ENCODE measurements around the gene RGS2.

The RGS2 gene

DNA sequence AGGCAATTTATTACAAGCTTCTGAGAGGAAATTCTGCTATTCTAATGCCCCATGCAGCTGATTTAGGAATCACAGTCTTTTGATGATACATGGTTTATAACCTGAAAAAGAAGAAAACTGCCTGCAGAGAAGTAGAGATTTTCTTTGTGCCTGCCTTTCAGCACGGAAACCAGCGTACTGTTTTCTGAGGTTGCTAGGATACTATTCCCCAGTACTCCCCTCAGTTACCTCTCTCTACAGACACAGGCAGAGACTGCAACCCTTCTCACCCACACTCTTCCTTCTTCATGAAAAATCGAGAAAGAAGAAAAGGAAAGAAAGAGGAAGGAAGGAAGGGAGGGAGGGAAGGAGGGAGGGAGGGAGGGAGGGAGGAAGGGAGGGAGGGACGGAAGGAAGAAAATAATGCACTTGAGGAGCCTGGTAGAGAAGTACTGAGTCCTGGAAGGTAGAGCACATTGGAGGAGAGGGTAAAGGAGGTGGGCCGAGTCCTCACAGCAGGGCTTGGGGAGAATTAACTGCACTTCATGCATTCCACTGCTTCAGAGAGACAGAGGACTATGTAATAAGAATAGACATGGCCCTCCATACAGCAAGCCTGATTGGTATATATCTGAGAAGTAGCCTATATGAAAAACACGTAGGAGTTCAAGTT lies 21.9 kb downstream of the RGS2 start:
- no peak for DNase-seq (ENCODE audit: low read depth in 2 of 2)

DNA sequence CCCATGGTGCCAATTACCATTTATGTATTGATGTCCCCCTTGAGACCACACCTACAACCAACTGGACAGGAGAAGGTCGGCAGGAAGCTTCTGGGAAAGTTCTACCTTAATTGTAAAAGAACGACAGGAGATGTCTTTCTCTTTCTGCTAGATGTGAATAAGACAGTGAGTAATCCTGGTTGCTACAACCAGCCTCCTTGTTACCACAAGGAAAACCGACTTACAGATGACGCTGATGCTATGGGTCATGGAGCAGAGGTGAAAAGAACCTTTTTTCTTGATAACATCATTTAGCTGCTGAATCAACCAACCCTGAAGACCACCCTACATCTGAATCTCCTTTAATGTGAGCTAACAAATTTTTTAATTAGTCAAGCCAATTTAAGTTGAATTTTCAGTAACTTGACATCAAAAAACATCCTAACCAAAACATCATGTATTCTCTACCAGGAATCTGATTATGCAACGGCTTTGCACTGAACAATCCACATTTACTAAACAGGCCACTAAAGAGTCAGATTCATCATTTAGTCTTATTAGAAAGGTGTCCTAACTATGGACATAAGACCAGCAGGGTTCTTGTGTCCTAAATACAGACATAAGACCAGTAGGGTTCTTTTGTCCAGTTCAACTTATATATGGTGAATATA lies 23.0 kb downstream of the RGS2 start:
- DNase-seq (ENCODE audit: low read depth in 2 of 2): no peak

DNA sequence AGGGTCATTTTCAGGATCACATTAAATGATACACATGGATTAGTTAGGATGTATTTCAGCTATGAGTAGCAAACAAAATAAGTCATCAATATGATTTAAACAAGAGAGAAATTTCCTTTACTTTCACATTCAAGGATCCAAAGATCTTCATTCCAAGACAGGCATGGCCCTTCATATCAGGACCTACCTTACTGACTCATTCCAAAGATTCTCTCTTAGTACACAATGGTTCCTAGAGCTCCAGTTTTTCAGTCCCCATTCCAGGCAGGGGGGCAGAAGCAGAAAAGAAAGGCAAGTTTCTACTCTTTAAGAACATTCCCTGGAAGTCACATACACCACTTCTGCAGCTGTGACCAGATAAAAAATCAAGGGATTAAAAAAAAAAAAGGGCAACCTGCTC lies 23.7 kb downstream of the RGS2 start:
- DNase-seq (ENCODE audit: low read depth in 2 of 2): no peak

DNA sequence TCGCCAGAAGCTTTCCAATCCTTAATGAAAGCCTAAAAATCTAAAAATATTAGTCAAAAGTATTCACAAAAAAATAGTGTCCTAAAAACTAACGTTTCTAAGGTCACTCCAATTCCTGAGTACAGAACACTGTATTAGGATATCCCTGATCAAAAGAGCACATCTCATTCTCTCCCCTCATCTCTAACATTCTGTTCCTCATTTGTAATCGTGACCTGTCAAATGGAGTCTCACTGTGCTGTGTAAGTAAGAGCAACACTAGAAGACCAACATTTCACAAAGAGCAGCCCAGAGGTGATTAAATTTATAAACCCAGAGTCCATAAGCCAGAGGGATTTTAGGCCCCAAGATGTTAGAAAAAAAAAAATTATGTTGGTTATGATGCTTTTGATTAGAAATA lies 26.3 kb downstream of the RGS2 start:
- no peak for DNase-seq (ENCODE audit: low read depth in 2 of 2)

DNA sequence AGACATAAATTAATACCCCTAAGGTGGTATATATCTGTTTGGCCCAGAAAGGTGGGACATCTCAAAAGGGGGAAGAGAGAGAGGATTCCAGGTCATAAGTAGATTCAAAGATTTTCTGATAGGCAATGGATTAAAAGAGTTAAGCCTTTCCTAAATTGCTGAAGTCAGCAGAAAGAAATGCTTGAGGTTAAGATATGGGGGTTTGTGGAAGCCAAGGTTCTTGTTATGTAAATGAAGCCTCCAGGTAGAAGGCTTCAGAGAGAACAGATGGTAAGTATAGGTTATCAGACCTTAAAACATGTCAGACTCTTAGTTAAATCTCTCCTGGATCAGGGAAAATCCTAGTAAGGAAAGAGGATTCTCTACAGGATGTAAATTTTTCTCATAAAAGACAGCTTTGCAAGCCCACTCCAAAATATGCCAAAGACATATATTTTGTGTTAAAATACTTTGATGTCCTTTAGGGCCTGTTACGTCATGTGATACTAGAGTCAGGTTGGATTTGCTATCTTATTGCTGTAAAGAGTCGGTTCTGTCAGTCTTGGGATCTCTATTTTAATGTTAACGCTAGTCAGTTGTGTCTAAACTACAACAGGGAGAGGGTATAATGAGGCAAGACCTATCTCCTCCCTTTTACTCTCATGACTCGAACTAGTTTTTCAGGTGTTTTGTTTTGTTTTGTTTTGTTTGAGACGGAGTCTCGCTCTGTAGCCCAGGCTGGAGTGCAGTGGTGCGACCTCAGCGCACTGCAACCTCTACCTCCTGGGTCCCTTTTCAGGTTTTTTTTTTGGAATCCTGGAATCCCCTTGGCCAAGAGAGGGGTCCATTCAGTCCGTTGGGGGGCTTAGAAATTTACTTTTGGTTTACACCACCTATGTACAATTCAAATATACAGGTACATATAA lies 30.6 kb downstream of the RGS2 start:
- DNase-seq (ENCODE audit: low read depth in 2 of 2): no peak

DNA sequence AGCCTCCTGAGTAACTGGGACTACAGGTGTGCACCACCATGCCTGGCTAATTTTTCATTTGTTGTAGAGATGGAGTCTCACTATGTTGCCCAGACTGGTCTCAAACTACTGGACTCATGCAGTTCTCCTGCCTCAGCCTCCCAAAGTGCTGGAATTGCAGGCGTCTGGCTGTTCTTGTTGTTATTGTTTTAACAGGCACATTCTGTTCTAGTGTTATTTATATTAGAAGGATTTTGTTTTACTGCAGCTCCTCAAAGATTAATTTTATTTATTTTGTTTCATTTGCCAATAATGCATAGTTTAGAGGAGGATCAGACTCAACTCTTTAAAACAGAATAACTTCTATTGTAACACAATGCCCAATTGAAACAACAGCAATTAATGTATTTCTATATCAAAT lies 35.5 kb downstream of the RGS2 start:
- DNase-seq (ENCODE audit: low read depth in 2 of 2): no peak

DNA sequence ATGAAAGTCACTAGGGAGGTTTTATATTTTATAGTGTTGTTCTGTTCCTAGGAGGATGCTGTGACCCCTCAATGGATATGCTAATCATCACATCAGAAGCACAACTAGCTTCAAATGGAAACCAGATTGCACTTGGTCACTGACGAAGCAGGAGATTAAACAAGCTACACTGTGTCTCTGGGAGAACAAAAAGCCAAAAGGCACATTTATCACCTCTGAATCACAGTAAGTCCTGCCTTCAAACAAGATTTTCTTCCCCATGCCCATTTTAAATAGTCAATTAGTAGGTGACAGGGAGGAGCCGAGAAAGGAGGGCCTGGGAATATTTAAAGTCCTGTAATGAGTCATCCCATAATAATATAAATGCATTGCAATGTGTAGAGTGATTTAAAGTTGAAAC lies 38.1 kb downstream of the RGS2 start:
- DNase-seq (ENCODE audit: low read depth in 2 of 2): no peak

DNA sequence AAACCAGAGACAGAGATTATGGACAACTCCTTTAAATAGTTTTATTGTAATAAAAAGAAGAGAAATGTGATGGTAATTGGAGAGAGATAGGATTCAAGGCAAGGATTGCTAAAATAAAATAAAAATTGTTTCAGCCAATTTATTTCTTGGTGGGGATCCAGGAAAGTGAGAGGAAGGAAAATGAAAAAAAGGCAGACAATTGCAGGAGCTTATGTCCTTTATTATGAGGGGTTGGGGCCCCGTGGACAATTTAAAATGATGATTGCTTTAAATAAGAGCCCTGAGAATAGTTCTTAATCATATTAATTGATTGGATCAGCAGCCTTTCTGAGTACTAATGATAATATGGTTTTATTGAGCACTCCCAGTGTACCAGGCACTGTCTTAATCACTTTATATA lies 40.2 kb downstream of the RGS2 start:
- no peak for DNase-seq (ENCODE audit: low read depth in 2 of 2)

DNA sequence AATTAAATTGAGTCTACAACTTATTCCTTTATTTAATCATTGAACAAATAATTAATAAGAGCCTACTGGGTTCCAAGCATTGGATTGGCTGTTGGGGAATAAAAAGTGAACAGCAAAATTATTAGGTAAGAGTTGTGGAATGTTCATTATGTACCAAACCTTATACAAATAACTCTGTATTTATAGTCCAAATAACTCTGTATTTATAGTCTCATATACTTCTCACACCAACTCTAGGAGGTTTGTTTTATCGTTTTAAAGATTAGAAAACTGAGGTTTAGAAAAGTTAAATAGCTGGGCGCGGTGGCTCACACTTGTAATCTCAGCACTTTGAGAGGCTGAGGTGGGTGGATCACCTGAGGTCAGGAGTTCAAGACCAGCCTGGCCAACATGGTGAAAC lies 40.6 kb downstream of the RGS2 start:
- no peak for DNase-seq (ENCODE audit: low read depth in 2 of 2)

DNA sequence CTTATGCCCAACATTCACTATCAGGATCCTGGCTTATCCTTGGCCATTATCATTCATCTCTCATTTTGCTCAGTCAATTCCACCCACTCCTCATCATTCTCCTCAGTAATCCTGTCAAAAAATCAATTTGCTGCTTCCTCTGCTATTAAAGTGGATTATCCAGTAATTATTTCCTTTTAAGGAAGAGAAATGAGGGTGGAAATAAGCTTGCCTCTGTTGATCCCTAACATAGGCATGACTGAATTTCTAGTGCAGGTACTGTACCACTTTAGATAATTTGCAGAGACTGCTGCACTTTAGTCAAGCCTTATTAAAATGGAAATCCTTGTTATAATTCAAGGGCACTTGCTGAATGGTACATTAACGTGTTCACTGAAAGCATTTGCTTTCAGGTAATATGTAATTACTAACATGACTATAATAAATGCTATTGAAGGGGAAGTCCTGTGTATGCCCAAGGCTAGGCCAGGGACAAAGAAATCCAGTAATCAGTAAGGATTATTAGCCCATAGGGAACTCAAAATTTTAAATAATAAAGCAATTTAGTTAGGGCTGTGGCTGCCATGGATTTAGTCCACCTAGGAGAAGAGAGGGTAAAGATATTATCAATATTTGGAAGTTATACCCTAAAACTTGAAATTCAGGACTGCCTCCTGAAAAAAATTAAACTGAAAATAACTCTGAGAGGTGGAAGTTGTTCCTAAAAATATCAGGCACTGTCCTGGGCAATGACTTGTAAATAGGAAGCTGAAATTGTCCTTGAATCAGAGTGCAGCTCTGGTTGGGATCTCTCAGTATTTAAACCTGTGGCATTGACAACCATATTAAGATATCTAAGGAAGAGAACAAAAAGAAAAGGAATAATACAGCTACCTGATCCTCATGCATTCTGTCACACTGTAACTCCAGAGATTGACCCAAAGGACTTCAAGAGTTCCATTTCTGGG lies 43.4 kb downstream of the RGS2 start:
- DNase-seq (ENCODE audit: low read depth in 2 of 2): no peak

DNA sequence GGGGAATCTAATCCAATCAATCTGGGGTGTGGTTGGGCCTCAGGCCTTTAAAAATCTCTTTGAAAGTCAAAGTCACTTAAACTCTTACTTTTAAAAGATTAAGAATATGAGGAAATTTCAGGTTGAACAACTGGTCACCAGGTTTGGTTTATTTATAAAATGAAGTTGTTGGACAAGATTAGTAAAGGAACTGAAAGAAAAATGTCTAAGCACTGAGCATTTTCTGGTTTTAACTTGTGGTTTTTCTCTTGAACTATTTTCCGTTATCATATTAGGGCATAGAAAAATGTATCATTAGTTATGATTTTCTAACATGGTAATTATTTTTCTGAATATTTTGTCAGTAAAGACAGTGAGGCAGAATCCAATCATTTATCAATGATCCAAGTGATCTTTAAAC lies 49.6 kb downstream of the RGS2 start:
- DNase-seq (ENCODE audit: low read depth in 2 of 2): no peak

DNA sequence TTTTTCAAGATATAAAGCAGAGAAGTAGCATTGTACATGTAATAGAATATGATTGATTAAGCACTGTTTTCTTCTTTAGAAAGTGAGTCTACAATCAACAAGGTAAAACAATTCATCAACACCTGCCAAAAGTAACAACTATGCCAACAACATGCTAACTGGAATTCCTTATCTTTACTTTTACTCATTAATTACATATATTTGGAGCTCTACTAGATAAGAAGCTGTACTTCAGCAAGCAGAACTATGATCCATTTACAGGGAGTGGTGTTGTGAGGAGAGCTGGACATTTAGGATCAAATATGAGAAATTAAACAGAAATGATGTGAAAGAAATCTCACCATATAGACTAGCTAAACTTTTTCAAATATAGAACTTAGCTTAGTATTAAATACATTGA lies 51.0 kb downstream of the RGS2 start:
- DNase-seq (ENCODE audit: low read depth in 2 of 2): no peak

DNA sequence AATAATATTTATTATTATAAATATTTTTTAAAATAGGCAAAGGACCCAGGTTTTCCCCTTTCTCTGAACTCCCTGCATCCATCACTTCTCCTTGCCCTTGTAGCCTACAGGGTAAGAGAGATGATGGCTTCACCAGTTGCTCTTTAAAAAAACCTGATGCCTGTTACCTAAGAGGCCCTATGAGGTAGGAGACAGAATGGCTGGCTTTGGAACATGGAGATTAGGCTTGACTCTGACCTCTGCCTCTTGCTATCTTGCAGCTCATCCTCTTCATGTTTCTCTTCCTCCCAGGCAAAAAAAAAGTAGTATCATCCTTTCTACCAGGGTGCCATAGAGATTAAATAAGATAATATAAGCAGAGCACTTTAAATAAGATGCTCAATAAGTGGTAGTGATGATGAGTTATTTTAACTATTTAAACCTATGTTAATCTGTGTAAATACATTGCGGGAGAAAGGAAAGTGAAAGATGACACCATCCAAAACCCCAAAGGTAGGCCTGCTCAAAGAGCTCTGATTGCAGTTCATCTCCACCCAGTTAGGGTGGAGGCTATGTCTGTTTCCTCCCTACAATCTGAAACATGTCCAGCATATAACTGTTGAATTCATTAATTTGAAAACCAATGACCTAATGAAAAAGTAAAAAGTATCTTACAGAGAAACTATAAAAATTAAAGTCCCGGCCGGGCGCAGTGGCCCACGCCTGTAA lies 51.8 kb downstream of the RGS2 start:
- DNase-seq (ENCODE audit: low read depth in 2 of 2): no peak

DNA sequence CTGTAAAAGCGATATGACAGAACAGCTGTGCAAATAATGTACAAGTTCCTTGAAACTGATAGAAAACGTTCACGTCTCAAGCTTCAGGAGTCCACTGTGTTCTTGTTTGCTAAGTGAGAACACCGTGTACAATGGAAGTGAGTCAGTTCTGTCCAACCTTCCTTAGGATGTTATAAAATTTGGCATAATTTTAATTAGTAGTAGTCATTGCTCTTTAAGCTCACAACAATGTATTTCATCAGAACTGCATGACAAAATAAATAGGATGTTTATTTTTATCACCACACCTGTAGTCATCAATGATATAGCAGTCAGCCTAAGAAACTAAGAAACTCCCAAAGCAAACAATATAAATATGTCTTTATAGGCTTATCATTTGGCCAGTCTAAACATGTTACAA lies 53.0 kb downstream of the RGS2 start:
- DNase-seq (ENCODE audit: low read depth in 2 of 2): no peak
